COLO668 (cell line): ENCODE results near the gene CDH19.

Experiments
- DNase-seq: peaks from one replicate; lab custom pipeline; 2025; ENCODE audit not compliant: unreplicated experiment; lab: John Stamatoyannopoulos, UW

The CDH19 gene, protein sequence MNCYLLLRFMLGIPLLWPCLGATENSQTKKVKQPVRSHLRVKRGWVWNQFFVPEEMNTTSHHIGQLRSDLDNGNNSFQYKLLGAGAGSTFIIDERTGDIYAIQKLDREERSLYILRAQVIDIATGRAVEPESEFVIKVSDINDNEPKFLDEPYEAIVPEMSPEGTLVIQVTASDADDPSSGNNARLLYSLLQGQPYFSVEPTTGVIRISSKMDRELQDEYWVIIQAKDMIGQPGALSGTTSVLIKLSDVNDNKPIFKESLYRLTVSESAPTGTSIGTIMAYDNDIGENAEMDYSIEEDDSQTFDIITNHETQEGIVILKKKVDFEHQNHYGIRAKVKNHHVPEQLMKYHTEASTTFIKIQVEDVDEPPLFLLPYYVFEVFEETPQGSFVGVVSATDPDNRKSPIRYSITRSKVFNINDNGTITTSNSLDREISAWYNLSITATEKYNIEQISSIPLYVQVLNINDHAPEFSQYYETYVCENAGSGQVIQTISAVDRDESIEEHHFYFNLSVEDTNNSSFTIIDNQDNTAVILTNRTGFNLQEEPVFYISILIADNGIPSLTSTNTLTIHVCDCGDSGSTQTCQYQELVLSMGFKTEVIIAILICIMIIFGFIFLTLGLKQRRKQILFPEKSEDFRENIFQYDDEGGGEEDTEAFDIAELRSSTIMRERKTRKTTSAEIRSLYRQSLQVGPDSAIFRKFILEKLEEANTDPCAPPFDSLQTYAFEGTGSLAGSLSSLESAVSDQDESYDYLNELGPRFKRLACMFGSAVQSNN

DNA sequence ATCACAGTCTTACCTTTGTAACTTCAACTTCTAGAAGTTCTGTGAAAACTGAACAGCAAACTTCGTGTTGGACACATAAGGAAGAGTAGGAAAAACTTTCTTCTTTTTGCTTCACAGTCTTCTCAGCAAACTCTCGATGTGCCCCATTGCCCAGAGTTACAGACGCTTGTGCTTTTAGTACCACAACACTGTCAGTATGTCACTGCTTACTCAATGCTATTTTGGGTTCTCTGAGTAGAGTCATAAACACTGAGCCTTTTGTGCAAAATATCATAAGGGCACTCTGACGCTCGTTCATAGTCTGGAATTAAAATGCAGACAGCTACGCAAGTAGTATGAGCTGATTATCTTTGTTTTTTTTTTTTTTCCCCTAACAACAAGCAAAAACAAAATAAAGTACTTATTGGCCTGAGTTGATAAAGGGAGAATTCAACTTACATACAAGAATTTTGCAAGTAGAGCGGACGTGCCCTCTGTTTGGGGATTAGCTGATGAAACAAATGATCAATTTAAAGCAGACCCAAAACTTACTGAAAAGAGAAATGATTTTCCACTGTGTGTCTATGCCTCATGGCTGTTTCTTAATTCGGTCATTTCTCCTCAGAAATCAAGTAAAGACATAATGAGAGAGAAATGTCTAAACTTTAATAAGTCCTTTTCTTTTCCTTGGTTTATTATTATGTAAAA, at the start of gene CDH19:
Gene CDH19, minus strand, starts transcription at position 150 of the 687 bp plus-strand sequence. CDS start 31,886 bp downstream, outside the sequence.
- no peak for DNase-seq

DNA sequence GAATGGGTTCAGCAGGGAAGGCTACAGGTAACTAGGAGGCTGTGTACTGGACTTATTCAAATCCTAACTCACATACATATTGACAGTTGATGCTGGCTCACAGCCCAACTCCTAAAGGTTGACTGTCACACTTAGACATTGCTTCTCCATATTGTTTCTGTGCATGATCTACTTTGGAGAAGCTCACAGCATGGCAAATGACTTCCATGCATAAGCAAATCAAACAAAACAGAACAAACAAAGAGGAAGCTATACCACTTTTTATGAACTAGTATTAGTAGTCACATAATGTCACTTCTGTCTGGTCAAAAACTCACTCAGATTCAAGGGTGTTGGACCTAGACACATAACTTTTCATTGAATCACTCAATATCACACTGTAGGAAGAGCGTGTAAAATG, 43.8 kb upstream of the CDH19 start:
- no peak for DNase-seq

DNA sequence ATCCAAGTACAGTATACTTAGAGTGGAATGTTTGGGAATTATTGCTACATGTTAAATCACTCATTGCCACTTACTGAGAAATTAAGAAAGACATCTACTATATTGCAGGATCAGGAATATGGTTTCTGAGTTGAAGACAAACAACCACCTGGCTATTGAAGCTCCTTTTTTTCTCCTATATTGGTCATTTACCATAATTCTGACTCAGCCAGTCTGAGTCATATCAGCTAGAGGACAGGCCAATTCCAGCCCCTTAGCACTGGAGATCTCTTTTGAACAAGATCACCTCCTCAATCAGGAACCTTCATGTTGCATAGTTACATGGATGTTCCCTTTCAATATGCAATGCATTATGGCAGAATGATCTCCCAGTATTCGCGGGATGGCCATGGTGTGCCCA, 42.7 kb upstream of the CDH19 start:
- no peak for DNase-seq

DNA sequence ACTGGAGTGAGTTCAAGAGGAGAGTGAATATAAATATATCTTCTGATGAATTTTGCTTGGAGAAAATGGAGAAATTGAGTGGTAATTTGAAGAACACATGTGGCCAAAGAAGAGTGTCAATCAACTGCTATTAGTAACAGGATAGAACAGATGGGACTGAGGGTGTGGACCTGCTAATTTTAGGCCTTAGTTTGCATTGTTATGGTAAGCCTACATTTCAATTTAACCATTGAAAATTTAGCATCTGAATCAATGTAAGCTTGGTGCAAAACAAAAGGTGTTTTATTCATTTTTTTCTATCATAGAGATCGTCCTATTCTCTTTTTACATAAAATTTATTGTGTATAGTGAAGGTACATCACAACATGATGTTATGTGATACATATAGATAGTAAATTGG, 42.1 kb upstream of the CDH19 start:
- DNase-seq = no peak

DNA sequence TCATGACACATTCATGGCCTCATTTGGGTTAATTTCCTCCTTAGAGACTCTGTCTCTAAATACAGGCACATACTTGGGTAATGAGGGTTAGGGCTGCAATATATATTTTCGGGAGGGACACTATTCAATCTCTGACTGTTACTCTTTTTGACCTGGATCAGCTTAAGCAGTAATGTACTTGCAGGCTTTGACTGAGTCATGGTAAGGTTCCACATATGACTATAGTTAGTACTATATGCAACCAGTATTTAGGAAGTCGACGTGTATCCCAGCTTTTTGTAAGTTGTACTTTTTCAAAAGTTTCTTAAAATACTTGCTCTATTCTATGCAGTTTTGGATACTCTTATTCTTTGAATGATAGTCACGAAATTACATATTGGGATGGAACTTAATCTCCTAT, 37.2 kb upstream of the CDH19 start:
- DNase-seq = no peak

DNA sequence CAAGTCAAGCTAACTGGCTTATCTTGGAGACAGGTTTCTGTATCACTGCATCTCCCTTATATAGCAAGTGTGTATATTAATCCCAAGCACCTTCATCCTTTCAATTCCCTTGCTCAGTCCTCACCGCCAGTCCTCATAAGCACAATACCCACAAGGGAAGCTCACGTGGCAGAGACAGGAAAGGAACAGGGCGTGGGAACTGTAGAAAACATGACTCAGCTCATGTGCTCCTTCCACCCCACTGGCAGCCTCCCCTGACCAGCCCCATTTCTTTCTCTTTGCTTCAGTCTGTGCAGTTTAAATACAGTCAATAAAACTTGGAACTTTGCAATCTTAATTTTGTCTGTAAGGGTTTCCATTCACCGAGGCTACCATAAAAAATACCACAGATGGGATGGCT, 36.5 kb upstream of the CDH19 start:
- DNase-seq = no peak

DNA sequence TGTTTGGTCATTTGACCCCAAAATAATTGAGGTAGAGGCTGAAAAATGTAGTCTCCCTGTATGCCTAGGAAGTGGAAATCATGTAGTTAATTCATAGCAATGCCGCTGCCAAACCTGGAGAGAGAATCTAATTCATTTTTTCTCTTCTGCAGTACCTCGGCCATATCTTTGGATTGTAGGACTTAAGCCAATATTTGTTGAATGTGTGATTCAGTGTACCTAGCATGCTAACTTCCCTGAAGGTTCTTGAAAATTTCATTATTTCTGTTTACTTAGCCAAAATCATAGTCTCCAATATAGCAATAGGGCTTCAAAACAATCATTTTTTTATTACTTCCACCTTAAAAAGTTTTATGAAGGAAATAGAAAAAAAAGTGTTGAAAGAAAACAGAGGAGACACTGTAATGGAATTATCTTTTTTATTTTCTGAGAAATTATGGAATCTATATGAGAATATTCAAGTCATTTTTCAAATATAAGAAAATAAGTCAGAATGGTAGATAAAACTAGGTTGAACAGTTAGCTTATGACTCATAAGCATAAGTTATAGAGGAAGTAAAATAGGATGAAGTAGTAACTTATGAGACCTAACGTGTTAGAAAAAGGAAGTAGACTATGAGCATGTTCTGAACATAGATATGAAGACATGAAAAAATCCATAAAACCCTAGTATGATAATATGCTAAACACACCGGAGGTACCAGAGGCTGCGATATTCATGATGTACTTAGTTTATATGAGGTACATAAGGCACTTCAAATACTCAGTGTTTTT, 35.2 kb upstream of the CDH19 start:
- no peak for DNase-seq

DNA sequence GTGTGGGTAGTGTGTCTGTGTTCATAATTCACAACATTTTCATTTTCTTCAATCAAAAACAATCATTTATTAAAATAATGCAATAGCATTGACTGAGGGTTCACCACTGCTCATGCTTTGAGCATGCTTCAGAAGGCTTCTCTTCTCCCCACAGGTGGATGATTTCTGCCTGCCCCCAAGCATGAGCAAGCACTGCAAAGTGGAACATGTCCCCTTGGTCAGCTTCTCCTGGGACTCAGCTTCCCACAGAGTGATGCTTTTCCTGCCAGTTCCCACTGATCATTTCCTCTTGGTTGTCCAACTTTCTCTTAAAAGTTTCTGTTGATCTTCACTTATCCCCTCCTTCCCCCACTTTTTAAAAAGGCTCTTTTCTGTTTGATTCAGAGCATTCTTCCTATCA, 31.5 kb upstream of the CDH19 start:
- no peak for DNase-seq

DNA sequence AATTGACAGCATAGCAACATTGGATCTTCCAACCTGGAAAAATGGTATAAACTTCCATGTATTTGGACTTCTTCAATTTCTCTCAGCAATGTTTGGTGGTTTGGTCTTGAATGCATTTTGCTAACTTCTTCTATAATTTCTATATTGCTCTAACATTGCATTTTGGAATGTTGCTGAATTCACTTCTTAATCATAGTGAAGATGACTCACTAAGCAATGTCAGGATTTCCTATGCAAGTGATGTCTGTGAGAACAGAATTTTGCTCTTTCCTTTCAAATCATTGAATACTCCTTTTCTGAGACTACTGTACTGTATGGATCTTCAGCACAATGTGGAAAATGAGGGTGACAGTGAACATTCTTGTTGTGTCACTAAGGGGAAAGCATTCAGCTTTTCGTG, 28.9 kb upstream of the CDH19 start:
- no peak for DNase-seq

DNA sequence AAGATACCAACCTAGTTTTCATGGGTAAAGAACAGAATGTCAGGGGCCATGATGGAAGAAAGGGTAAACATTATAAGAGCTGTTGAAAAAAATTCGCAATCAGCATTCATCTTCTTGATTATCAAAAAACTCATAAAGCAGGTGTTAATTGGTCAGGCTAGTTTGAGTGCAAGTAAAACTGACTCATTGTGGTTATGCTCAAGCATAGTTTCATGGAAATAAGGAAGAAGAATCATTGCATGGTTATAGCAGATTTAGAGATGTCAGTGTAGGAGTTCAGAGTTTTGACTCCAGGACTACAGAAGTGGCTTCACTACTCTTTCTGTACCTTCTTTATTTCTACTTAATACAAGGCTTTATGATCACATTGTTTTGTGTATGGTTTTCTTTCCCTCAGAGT, 26.9 kb upstream of the CDH19 start:
- no peak for DNase-seq

DNA sequence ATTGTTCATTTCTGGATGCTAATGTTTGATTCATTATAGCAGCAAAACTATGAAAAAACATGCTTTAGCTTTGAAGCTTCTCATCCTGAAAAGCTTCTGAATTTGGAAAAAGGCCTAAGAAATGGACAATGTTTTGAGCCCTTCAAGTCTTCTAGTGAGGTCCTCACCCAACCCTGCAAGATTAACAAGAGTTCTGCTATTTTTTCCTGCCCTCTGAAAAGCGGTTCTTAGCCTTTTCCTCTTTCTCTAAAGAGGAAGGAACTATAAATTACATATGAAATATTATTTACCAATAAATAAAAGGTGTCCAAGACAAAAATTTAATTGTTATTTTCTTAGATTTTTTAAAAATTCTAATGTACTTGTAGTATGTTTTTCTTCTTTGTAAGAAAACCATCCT, 19.9 kb upstream of the CDH19 start:
- no peak for DNase-seq

DNA sequence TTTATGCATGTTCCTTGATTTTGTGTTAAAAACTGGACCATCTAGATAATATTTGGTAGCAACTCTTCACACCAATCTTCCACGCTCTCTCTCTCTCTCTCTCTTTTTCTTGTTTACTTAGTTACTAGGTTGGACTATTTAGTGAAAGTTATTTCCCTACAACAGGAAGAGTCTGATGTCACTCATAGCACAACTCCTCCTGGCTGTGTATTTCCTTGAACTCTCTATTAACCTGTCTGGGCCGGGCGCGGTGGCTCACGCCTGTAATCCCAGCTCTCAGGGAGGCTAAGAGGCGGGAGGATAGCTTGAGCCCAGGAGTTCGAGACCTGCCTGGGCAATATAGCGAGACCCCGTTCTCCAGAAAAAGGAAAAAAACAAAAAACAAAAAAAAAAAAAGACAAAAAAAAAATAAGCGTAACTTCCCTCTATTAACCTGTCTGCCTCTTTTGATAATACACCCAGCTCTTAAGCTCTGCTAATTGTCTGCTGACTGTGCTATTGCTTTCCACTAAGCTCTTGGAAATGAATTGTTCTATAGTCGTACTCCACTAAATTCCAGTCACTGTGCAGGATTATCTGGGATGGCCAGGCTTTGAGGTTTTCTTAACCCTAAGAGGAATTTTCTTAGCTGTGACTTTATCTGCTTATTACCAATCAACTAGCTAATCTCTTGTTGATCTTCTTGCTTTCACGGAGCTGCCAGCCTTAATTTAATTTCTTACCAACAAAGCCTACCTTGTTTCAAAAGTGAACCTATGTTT, 18.1 kb upstream of the CDH19 start:
- DNase-seq = no peak

DNA sequence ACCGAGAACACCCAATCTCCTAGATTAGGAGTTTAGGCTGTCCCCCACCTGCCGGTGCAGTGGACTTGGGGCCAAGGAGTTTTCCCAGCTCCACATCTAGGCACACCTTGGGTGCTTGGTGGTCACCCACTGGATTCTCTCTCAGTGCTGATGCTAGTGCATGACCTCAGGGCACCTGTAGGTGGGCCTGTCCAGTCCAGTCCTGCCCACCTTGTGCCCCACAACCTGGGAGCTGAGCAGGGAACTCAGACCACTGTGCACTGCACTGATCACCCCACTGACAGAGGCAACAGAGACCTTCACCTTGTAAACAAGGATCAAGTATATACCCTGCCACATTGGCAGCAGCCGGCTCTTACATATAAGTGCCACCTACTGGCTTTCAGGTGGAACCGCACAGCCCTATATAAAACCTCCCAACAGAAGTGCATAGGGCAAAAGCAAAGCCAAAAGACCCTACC, 12.7 kb upstream of the CDH19 start:
- no peak for DNase-seq

DNA sequence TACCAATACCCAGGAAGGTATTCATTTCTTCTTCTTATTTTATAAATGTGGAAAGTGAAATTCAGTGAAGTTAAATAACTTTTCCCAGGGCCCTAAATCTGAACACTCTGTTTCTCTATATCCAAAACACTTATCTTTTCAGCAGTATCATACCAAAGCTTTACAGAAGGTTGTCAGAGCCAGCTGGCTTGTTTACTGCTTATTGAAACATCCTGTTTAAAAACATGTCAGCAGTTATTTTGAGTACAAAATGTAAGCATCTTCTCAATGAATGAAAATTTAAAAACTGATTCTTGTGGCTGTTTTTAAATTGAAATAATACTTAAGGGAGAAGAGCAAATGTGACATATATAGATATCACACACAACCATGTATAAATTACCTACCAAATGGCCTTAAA, 11.3 kb upstream of the CDH19 start:
- DNase-seq = no peak

DNA sequence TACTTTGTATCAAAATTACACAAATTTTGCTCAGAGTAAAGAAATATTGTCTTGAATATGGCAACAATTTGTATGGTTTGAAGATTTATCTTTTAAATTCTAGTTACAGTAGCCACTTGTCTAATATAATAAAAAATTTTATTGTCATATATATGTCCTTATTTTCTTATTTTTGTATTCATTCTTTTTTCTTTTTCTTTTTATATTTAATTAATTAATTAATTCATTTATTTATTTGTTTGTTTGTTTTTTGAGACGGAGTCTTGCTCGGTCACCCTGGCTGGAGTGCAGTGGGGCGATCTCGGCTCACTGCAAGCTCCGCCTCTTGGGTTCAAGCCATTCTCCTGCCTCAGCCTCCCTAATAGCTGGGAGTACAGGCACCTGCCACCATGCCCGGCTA, 3.7 kb upstream of the CDH19 start:
- no peak for DNase-seq

DNA sequence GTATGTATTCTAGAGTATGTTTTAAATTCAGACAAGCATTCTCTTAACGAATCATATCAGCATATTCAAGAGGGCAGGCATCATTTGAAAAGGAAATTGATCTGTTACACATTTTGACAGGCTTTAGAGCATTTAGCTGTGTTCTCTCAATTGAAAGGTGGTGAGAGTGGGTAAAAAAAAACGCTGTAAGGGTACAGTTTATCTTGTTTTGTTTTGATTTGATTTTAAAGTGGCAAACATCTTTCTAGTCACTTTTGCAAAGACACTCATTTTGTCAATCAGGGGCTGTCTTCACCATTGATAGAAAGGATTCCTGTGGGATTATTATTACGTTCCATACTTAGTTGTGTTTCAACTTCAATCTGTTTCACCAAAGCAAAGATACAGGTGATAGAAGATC, 2.2 kb downstream of the CDH19 start:
- no peak for DNase-seq

DNA sequence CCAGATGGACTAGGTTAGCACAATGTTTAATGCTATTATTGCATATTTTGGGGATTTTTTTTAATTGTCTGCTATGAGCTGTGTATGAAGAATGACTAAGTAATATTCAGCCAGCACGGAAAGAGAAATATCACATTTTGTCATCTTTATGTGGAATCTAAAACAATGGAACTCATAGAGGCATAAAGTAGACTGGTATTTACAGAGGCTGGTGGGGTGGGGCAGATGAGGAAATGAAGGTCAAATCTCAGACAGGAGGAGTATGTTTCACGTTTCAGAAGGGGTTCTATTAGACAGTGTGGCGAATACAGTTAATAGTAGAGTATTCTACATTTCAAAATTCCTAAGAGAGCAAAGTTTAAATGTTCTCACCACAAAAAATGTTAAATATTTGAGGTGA, 4.7 kb downstream of the CDH19 start:
- DNase-seq = no peak

DNA sequence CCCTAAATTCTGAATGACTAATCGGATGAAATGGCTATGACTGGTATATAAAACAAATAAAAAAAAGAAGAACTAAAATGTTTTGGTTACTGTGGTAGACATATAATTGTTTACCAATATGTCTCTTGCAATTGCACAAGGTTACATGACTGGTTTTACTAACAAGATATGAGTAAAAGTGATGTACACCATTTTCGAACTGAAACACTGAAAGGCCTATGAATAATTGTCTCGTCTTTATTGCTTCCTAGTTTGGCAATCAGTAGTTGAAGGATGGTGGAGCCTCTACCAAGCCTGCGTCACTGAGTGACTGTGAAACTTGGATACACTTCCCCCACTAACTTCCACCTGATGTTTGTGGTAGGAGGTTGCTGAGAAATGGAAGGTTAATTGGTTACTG, 16.5 kb downstream of the CDH19 start:
- DNase-seq = no peak

DNA sequence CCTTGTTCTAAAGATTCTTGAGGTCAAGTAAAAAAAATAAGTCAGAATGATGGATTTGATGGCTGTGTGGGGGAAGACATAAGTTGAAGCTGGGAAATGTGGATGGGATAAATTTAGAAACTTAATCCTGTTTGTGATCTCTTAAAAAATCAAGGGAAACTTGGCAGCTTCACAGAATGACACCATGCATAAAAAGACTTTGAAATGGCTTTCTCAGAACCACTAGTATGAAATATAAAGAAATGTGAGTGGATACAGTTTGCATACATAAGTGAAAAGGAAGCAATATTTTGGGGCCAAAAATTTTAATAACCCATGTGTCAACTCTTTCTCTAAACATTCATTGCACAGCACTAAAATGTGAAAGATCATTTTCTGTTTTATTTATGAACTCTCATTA, 21.7 kb downstream of the CDH19 start:
- no peak for DNase-seq

DNA sequence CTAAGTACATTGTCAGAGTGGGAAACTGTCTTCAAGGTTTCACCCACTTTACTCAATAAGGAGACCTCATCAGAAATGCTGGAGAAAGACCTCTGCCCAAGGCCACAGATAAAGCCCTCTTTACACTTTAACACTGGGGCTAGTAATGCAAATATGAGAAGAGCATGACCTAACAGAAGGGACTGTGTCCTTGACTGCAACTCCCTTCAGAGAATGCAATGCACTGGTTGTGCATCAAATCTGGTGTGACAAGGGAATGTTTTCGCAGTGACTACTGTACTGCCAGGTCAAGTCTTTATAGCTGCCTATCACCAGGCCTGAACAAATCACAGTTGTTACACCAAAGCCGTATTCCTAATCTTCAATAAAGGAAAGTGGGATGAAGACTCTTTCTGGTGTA, 28.6 kb downstream of the CDH19 start:
- DNase-seq = no peak
